Parathyroid adenoma (tissue), 2 donors: ENCODE data around the gene CNOT1.

Source experiments
- H2AFZ ChIP-seq: fragments of 300-600 bp; sonication (generic); one replicate; pipeline ENCODE4 v1.7.0; 2017; ENCODE audit warnings: antibody characterized with exemption, mild to moderate bottlenecking
- H3K27ac ChIP-seq: fragments of 300-600 bp; sonication (generic); one replicate; pipeline ENCODE4 v1.7.0; 2017
- H3K27me3 ChIP-seq: fragments of 300-600 bp; sonication (generic); one replicate; pipeline ENCODE4 v1.7.0; 2017; ENCODE audit warnings: low read length; ENCODE audit not compliant: control insufficient read depth, insufficient read depth
- H3K36me3 ChIP-seq: fragments of 300-600 bp; sonication (generic); one replicate; pipeline ENCODE4 v1.7.0; 2017; ENCODE audit warnings: low read length; ENCODE audit not compliant: control insufficient read depth, insufficient read depth
- H3K4me1 ChIP-seq: fragments of 300-600 bp; sonication (generic); one replicate; pipeline ENCODE4 v1.7.0; 2017; ENCODE audit warnings: control low read depth
- H3K4me2 ChIP-seq: fragments of 300-600 bp; sonication (generic); one replicate; pipeline ENCODE4 v1.7.0; 2017; ENCODE audit warnings: low read length
- H3K4me3 ChIP-seq: fragments of 300-600 bp; sonication (generic); one replicate; pipeline ENCODE4 v1.7.0; 2017; ENCODE audit warnings: low read depth, low read length
- H3K79me2 ChIP-seq: fragments of 300-600 bp; sonication (generic); one replicate; pipeline ENCODE4 v1.7.0; 2017; ENCODE audit warnings: control low read depth
- H3K9ac ChIP-seq: fragments of 300-600 bp; sonication (generic); one replicate; pipeline ENCODE4 v1.7.0; 2017; ENCODE audit warnings: mild to moderate bottlenecking
- H3K9me3 ChIP-seq: fragments of 300-600 bp; sonication (generic); one replicate; pipeline ENCODE4 v1.7.0; 2017; ENCODE audit warnings: low read length; ENCODE audit not compliant: control insufficient read depth
- CTCF ChIP-seq: fragments of 300-600 bp; sonication (generic); IDR thresholded peaks from one replicate; pipeline ENCODE4 v1.7.0; 2017; ENCODE audit warnings: antibody characterized with exemption, mild to moderate bottlenecking
- donor health status: primary hyperparathyroidism.

The CNOT1 gene

GRCh38 chr16:58499092-58499511 is 130.5 kb downstream of the CNOT1 start:
- no peak overlapping the region for H2AFZ ChIP-seq
- no peak overlapping the region for H3K4me3 ChIP-seq
- no peak overlapping the region for H3K4me2 ChIP-seq
- no peak overlapping the region for H3K27ac ChIP-seq
- no peaks in the 10 kb centered on the region for H3K36me3 ChIP-seq
- no peak overlapping the region for H3K9ac ChIP-seq
- H3K79me2 ChIP-seq: no peaks in the 10 kb centered on the region
- peaks cover 7% of the 10 kb centered on the region for H3K4me1 ChIP-seq
- no peaks in the 10 kb centered on the region for H3K27me3 ChIP-seq
- no peaks in the 10 kb centered on the region for H3K9me3 ChIP-seq
- no peak for TF ChIP-seq CTCF

- Histone ChIP-seq H2AFZ (no peak overlapping the region), H3K27me3 (no peaks in the 10 kb centered on the region), H3K4me1 (peaks cover 7% of the 10 kb centered on the region), H3K79me2 (no peaks in the 10 kb centered on the region), H3K36me3 (no peaks in the 10 kb centered on the region), H3K27ac (no peak overlapping the region), H3K9me3 (no peaks in the 10 kb centered on the region), H3K4me3 (no peak overlapping the region), H3K9ac (no peak overlapping the region), H3K4me2 (no peak overlapping the region)
- no peak for TF ChIP-seq CTCF
Measured at GRCh38 chr16:58498341-58499091, 131.1 kb downstream of the CNOT1 start.

GRCh38 chr16:58497935-58498334 is 131.7 kb downstream of the CNOT1 start:
- no peak for TF ChIP-seq CTCF
- no peaks in the 10 kb centered on the region for H3K27me3 ChIP-seq
- H3K4me3 ChIP-seq: no peak overlapping the region

GRCh38 chr16:58497468-58497867 is 132.2 kb downstream of the CNOT1 start:
- Histone ChIP-seq H3K4me3 (no peak overlapping the region), H3K27me3 (no peaks in the 10 kb centered on the region), H3K9me3 (no peaks in the 10 kb centered on the region), H3K9ac (no peak overlapping the region), H3K27ac (no peak overlapping the region), H3K4me2 (no peak overlapping the region), H2AFZ (no peak overlapping the region), H3K79me2 (no peaks in the 10 kb centered on the region), H3K36me3 (no peaks in the 10 kb centered on the region), H3K4me1 (peaks cover 7% of the 10 kb centered on the region)
- TF ChIP-seq CTCF: no peak

More at GRCh38 chr16:58497935-58498334, 131.7 kb downstream of the CNOT1 start:
- peaks cover 7% of the 10 kb centered on the region for H3K4me1 ChIP-seq
- no peak overlapping the region for H3K27ac ChIP-seq
- H3K4me2 ChIP-seq: no peak overlapping the region
- no peaks in the 10 kb centered on the region for H3K36me3 ChIP-seq
- H3K9ac ChIP-seq: no peak overlapping the region
- no peaks in the 10 kb centered on the region for H3K79me2 ChIP-seq
- H2AFZ ChIP-seq: no peak overlapping the region
- no peaks in the 10 kb centered on the region for H3K9me3 ChIP-seq
